HG03135 (cell line): ENCODE results near the gene MYL3.

Experiments used
- ATAC-seq: cut with Tn5 transposase; IDR thresholded peaks from one replicate; pipeline ENCODE4 v1.9.1; 2021; ENCODE audit warnings: mild to moderate bottlenecking, moderate library complexity; ENCODE audit not compliant: unreplicated experiment

Gene MYL3

GRCh38 chr3:46899151-46900006 lies 36.1 kb upstream of the MYL3 start:
- ATAC-seq = no peak

DNA sequence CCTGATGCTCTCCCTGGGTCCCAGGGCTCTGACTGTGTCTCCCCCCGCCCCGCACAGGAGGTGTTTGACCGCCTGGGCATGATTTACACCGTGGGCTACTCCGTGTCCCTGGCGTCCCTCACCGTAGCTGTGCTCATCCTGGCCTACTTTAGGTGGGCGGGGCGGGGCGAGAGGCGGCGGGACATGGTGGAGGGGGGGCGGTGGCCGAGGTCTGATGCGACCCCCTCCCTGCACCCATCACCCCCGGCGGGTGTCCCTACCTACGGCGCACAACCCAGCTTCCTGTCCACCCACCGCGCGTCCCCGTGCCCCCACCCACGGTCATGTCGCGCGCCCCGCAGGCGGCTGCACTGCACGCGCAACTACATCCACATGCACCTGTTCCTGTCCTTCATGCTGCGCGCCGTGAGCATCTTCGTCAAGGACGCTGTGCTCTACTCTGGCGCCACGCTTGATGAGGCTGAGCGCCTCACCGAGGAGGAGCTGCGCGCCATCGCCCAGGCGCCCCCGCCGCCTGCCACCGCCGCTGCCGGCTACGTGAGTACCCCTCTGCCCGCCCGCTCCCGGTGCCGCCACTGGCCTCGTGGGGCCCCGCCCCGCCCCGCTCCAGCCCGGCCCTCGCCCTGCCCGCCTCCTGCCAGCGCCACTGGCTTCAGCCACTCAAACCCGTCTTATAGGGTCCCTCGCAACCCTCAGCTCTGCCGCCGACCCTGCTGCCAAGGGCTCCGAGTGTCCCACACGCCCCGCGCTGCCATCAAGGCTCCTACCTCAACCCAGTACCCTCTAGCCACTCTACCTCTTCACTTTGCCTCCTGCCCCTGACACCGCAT lies 35.3 kb upstream of the MYL3 start:
- ATAC-seq = no peak

- ATAC-seq = no peak
Observed at GRCh38 chr3:46897829-46898320, 34.6 kb upstream of the MYL3 start.

- ATAC-seq = no peak
Observed at GRCh38 chr3:46897031-46897430, 33.8 kb upstream of the MYL3 start.

GRCh38 chr3:46896386-46896785 lies 33.1 kb upstream of the MYL3 start:
- ATAC-seq = no peak

- ATAC-seq = no peak
Observed at GRCh38 chr3:46895761-46896160, 32.5 kb upstream of the MYL3 start.

DNA sequence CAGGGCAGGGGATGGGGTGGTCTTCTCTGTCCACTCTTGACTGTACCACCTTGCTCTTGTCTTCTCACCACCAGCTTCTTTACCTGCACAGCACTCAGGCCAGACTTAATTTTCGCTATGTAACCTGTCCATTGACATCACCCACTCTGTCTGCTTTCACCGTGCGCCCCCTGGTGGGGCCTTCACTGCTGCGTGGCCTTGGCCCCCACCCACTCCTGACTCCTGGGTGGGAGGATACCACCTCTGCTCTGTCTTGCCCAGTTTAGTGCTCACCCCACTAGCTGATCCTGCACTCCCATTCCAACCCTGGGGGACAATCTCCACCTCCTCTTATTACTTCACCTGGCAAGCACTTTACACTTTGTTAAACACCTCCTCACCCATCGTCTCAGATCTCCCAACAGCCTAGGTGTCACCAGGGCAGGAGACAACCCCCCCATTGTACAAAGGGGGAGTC lies 32.0 kb upstream of the MYL3 start:
- no peak for ATAC-seq

GRCh38 chr3:46894256-46894655 lies 31.0 kb upstream of the MYL3 start:
- no peak for ATAC-seq

- ATAC-seq = no peak
Observed at GRCh38 chr3:46893763-46894162, 30.5 kb upstream of the MYL3 start.

- no peak for ATAC-seq
Observed at GRCh38 chr3:46893146-46893748, 30.0 kb upstream of the MYL3 start.

- ATAC-seq = no peak
Observed at GRCh38 chr3:46892285-46893145, 29.3 kb upstream of the MYL3 start.

GRCh38 chr3:46891132-46891531 lies 27.9 kb upstream of the MYL3 start:
- no peak for ATAC-seq

DNA sequence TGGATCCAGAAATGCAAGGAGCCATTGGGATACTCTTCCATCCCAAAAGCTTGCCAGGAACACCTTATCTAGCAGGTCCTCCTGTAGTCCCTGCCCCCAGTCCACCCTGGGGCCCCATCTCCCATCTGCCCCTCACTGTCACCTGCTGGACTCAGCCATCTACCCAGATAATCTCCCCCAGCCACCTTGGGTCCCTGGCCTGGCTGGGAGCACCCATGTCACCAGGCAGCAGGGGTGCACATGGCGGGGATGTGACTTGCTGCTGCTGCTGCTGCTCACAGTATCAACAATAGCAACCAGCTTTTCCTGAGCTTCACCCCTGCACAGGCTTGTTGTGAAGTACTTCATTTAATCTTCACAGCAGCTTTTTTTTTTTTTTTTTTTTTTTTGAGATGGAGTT lies 26.9 kb upstream of the MYL3 start:
- no peak for ATAC-seq

DNA sequence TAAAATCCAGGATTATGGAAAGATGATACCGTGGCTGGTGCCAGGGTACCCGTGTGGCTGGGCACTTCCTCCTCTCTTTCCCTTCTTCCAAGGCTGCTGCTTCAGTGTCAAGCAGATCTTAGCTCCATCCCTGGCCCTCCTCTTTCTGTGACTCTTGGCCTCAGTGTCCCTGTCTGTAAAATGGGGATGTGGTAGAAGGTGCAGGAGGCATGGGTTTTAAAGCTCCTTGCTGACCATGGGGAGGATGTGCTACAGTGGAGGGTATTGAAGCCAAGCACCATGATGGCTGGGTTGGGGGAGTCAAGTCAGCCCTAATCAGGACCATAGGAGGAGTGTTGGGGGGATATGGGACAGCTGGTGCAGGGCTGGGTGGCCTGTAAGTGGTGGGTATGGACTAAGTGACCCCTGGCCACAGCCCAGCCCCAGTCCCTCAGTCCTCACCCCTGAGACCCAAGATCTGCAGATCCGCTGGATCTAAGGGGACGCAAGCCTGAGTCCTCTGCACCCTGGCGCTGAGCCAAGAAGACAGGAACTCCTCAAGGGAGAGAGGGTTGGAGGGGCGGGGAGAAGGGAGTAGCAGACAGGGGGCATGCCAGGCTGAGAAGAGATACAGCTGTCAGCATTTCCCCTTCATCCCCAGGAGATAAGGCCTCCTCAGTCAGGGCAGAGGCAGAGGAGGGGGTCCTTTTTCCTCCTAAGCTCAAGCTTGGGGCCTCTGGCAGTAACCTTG lies 26.3 kb upstream of the MYL3 start:
- no peak for ATAC-seq

DNA sequence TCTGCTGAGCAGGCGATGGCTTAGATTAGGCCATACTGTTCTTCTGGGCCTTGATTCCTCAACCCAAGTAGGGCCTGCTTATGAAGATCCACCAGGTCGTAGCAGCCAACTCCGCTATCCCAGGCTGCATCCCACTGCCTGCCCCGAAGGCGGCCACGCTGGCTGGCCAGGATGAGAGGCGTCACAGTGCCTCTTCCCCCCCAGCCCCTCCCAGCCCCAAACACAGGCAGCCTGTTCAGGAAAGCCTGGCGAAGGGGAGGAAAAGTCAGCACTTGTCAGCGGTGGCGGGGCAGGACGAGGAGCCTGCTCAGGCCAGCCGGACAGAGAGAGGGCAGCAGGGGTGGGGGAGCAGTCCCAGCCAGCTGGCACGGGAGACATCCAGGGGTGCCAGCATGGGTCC lies 25.5 kb upstream of the MYL3 start:
- ATAC-seq = no peak

DNA sequence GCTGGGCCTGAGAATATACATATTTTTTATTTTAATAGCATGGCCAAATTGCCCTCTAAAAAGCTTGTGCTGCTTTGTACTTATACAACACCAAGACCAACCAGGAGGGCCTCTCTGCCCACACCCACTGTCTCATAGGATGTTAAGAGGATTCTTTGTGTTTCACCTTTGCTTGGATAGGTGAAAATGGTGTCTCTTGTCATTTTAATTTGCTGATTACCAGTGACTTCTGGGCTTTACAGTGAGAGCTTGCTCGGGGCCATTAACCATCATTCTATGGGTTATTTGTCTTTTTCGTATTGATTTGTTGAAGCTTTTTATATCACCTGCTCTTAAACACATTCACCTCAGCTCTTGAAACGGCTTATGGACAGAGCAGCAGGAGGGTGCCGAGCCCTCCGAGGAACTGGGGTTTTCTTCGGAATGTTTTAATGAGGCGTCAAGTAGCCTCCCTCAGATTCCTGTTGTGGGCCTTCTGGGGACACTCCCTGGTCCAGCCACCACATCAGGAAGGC lies 24.8 kb upstream of the MYL3 start:
- ATAC-seq = no peak

DNA sequence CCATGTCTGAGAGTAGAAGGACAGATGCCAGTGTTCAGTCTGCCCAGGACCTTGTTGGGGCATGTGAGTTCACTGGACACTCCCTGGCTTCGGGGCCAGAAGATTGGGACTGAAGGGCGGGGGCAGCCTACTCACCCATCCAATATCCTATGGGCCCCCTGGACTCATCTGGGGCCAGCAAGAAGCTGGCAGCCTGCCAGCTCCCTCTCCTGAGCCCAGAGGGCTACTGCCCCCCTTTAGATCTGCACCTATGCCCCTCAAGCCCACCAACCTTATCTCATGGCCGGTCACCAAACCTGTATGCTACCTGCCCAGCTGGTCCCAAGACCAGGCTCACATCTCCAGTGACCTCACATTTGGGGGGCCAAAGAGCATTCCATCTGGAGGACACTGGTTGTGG lies 22.4 kb upstream of the MYL3 start:
- no peak for ATAC-seq

DNA sequence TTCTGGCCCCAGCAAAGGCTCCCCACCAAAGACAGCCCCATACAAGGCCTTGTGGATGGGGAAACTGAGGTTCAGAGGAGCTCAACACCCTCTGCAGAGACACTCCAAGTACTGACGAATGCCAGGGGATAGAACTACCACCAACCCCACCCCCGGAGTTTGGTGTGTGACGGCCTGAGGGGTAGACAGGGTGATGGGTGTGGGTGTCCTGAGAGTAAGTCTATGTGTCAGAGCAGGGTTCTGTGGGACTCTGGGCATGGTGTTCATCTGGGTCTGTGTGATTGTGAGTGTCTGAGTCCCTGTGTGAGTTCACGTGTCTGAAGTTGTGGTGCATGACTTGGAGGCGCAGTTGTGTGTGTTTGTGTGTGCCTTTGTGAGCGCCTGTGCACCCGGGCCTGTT lies 21.7 kb upstream of the MYL3 start:
- no peak for ATAC-seq

GRCh38 chr3:46884427-46884826 lies 21.2 kb upstream of the MYL3 start:
- ATAC-seq = no peak

- no peak for ATAC-seq
Observed at GRCh38 chr3:46883830-46884185, 20.6 kb upstream of the MYL3 start.
